NCI-H524 treated with DMSO at 0.1 percent for 48 hours (cell line): ENCODE data around the gene KIF19.

Experiments used
- DNase-seq: peaks from one replicate; lab custom pipeline; 2025; lab: John Stamatoyannopoulos, UW

KIF19 gene

DNA sequence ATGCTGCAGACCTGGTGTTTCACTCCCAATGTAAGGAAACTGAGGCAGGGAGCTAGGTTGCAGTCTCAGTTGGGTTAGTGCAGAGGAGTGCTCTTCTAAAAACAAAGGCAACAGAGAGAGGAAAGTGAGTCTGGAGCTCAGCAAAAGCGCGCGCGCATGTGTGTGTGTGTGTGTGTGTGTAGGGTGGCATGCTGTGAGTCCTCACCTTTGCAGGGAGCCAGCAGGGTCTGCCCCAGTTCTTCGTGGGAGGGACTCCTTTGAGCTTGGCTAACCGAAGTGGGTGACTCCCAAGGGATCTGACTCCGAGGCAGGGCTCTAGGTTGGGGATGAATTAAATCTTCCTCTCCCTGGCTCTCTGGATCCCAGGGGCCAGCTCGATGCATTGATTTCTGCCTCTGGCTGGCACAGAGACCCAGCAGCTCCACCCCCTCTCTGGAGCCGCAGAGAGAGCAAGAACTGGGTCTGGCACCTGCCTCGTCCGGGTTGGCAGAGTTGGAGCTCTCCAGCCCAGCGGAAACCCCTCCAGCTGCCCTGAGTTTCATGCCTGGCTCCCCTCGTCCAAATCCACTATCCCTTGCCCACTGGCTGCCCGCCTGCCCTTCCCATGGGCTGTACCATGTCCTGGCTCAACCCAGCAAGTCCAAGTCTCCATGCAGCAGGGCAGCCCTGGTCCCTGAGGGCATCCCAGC lies 36.9 kb downstream of the KIF19 start:
- DNase-seq = no peak

DNA sequence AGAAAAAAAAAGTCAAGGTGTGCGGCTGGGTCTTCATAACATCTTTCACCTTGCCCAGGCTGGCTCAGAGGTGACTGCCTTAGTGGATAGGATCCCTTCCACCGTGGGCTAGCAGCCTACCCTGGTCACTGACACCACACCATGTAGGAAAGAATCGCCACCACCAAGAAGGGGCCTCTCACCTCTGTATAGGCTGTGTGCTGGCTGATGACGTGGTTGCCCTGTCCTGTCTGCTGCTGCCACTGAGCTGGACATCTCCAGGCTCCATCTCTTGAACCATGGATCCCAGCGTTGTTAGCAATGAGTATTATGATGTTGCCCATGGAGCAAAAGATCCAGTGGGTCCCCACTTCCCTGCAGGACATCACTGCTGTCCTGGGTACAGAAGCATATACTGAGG lies 41.2 kb downstream of the KIF19 start, which contains the start of gene GPR142:
Gene GPR142 (plus strand): TSS at position 301 of the 400 bp plus-strand sequence. CDS start 2,035 bp downstream, outside the sequence.
- no peak for DNase-seq

DNA sequence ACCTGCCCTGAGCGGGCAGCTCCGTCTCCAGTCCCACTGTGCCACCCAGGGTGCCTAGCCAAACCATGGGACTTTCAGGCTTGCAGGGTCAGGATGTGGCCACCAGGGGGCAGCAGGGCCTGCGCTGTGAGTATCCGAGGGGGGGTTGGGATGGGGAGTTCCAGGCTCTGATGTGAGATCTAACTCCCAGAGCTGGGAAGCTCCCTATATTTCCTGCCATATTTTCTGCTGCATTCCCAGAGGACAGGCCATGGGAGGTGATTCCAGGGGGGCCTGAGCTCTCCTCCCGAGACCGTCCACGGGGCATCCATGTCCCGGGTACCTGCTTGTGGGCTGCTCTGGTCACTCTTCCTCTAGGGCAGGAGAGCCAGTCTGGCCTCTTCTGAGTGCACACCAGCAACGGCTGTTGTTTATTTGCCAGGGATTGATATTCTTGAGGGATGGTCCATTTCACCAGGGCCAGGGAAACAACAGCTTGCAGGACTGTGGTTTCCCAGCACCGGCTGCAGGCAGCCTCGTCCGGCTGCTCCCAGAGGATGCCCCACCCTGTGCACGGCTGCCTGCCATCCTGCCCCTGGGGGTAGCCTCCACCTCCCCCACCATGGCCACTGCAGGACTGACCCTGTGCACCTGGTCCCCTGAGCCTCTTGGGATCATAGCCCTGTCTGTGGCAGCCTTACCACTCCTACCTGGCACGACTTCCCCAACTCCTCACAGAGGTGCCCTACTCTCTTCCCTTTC lies 42.5 kb downstream of the KIF19 start:
- DNase-seq = peak; percentile 35

DNA sequence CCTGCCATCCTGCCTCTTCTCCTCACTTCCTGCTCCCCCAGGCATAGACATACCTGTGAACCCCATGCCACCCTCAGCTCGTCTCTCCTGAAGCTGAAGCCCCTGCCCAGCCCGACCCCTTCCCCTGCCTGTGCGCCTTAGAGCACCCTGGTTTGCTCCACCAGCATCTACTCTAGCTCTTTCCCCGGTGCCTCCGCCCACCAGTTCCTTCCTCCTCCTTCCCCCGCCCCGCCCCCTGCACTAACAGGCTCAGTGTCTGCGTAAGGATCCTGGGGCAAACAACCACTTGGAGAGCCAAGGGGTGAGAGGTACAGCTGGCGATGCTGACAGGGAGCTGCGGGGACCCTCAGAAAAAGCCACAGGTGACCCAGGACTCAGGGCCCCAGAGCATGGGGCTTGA lies 43.2 kb downstream of the KIF19 start:
- DNase-seq = no peak

DNA sequence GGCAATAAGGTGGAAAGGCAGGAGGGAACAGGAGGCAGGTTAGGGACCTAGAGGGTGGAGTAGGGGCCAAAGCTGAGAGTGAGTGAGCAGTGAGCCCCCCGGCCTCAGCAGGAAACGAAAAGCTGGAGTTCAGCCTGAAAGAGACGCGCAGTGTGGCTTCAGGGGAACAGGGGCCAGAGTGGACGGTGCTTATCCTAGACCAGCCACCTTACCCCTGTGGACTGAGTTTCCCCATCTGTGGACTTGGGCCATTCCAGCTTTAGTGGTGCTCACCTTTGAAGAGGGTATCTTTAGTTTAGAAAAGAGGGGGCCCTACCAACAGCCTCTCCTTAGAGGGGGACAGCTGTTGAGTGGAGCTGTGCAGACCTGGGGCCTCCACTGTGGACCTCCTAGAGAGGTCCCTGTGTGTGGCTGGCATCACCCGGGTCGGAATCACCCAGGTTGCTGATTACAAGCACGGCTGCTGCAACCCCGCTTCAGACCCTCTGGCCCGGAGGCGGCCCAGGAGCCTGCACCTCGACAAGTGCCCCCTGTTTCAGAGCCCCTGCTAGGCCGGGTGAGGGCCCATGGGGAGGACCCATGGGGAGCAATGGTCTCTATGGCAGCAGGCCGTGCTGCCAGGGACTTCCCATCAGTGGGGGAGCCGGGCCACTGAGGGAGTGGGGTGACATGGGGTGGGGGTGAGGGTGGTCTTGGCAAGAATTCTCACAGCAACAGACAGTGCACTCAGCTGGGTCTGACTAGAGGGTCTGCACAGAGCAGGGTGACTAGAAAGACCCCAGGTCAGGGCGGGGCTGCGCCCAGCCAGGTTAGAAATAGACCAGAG lies 43.9 kb downstream of the KIF19 start:
- no peak for DNase-seq

DNA sequence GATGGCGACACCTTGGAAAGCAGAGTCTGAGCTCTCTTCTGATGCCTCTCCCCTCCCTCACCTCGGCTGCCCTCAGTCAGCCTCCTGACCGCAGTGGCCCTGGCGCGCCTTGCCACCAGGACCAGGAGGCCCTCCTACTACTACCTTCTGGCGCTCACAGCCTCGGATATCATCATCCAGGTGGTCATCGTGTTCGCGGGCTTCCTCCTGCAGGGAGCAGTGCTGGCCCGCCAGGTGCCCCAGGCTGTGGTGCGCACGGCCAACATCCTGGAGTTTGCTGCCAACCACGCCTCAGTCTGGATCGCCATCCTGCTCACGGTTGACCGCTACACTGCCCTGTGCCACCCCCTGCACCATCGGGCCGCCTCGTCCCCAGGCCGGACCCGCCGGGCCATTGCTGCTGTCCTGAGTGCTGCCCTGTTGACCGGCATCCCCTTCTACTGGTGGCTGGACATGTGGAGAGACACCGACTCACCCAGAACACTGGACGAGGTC lies 45.7 kb downstream of the KIF19 start:
- no peak for DNase-seq

DNA sequence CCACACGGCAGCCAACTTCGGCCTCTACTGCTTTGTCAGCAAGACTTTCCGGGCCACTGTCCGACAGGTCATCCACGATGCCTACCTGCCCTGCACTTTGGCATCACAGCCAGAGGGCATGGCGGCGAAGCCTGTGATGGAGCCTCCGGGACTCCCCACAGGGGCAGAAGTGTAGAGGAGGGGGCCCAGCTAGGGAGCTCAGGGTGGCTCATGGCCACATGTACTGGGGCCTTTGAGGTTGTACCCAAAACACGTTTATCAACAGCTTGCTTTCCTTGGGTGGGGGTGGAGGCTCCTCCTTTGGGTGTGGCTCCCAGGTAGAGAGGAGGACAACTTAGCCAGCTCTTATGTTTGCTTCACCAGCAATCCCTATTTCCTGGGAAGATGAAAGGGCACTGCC lies 46.4 kb downstream of the KIF19 start:
- no peak for DNase-seq

DNA sequence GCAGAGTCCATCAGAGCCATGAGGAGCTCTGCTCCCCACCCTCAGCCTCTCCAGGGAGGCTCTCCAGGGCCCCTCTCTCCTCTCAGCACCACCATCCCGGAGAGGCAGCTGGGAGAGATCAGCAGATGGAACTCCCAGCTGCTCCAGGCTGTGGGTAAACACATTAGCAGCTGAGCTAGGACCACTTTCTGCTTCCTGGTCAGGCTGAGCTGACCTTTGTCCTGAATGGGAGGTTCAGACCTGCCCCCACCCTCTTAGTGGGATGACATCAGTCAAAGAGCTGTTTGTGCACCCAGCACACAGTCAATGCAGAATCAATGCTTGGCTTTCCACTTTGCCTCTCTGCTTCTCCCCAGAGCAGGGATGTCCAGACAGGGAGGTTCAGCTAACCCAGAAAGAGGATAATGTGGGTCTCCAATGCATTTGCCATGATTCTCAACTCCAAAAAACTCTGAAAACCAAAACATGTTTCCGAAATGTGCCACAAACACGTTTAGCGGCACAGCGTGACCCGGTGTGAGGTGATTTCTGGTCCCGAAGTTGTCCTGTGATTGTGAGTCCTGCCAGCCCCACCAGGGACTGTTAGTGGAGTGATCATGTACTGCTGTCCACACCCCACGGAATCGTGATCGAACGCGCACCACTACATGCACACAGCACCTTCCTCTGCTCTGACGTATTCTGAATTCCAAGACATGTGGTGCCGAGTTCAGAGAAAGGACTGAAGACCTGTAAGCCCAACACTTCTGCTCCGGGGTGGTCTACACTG lies 48.0 kb downstream of the KIF19 start:
- peak; percentile 79 for DNase-seq

DNA sequence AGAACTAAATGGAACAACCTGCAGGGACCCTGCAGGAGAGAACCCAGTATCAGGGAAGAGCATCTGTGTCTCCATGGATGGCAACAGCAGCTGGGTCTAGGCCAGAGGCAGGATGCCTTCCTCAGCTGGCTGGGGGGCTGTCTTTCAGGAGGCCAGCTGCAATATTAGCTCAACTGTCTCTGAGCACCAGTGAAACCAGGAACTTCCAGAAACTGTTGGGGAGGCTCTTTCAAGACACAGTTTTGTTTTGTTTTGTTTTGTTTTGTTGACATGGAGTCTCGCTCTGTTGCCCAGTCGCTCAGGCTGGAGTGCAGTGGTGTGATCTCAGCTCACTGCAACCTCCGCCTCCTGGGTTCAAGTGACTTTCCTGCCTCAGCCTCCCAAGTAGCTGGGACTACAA lies 48.8 kb downstream of the KIF19 start:
- no peak for DNase-seq

DNA sequence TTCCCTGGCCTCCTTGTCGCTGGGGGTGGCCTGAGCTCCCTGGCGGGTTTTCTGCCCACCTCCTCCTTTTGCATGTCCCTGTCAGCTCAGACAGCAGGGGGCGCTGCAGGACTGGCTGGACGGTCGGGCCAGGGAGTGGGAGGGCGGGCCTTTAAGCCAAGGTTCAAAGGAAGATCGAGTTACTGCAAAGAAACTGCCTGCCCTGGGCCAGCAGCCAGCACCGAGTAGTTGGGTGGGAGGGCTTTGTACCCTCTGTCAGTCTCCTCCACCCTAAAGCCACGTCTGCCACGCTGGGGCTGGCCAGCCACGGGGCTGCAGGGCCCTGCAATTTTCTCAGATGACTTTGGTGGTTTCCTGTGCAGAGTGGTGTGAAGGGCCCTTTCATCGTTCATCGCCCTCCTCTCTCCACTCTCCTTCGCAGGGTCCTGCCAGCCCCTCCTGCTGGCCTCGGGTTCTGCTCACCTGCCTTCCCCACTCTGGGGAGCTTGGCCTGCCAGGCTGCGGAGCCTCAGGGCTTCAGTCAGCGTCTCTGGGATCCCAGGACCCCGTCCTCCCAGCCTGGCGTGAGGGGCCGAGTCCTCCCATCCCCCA lies 53.6 kb downstream of the KIF19 start:
- DNase-seq = peak; percentile 89

DNA sequence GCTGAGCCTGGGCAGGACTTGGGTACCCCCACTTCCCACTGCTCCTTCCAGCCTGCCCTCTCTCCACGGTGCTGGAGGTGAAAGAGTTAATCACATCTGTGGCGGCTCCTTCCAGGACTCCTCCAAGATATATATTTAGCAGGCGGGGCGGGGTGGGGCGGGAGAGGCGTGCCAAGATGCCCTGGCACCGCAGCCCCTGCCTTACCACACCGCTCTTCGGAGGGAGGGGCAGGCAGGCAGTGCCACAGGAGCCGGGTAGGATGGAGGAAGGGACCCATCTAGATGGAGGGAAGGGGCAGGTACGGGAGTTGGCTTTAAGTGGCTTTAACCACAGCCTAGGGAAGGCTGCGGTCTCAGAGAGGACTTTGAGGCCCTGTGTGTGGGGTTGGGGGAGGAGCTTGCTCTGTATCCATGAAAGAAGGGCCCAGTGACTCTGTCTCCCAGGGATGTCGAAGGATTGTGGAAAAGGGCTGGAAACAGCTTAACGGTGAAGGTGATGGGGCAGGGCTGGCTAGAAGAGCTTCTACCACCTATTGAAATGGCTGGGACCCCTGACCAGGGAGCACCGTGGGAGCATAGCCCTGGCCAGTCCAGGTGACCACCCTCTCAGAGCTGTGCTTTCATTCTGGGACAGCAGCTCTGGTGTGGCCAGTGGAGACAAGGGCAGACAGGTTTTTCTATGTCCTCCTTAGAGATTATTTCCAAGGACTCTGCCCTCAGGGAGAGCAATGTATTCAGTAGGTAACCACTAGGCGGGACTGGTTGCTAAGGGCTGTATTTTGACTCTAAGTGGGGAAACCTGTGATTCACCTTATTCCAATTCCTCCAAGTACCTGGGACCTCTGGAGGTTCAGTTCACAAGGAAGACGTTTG lies 54.3 kb downstream of the KIF19 start:
- DNase-seq = no peak

DNA sequence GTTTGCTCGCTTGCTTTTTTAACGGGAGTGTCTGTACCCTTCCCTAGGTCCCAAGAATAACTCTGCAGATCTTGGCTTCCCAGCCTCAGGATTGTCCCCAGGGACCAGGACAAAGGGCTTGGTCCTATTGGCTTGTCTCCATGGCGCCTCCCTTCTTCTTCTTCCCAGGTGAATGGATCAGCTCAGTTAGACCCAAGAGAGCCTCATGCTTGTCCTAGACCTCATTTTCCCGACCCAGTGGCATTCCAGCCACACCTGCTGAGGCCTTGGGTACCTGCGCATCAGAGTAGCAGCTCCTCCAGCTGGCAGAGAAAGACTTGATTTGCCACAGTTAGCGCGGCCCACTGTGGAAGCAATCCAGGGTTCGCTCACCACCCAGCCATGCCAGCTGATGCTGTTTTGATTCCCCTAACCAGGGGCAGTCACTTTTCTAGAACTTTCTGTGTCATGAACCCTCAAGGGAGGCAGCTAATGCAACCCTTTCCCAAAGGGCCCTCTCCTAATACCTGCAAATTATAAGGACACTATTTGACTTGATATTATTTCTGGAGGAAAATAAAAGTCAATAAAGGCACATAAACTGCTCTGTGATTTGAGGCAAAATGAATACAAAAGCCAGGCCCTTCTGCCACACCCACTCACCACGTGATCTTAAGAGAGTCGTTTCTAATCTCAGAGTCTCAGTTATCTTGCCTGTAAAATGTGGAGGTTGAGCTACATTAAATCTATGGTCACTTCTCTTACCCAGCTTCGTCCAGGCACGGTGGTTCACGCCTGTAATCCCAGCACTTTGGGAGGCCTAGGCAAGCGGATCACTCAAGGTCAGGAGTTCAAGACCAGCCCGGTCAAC lies 55.2 kb downstream of the KIF19 start:
- no peak for DNase-seq

DNA sequence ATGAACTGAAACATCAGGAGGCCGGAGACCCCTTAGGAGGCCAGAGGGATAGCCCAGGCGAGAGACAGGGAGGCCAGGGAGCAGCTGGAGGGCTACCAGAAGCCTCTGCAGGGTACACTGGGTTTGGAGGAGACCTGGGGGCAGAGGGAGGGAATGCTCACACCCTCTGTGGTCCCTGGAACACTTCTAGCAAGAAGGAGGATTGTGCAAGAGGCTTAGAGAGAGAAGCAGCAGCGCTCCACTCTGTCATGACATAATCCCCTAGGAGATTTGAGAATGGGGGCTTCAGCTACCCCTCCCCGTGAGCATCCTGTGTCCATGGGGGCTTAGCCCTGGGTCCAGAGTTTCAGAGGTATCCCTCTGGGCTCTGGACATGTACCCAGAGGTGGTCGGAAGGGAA lies 57.1 kb downstream of the KIF19 start:
- DNase-seq = no peak

DNA sequence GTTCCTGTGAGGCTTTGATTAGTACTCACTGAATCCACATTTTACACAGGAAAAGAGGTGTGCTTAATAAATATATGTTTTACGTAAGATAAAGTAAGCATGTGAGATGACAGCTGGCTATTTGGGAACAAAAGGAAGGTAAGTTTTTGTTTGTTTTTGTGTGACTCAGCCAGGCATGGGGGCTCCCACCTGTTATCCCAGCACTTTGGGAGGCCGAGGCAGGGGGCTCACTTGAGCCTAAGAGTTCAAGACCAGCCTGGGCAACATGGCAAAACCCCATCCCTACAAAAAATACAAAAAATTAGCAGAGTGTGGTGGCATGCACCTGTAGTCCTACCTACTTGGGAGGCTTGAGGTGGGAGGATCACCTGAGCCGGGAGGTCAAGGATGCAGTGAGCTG lies 59.2 kb downstream of the KIF19 start:
- no peak for DNase-seq

DNA sequence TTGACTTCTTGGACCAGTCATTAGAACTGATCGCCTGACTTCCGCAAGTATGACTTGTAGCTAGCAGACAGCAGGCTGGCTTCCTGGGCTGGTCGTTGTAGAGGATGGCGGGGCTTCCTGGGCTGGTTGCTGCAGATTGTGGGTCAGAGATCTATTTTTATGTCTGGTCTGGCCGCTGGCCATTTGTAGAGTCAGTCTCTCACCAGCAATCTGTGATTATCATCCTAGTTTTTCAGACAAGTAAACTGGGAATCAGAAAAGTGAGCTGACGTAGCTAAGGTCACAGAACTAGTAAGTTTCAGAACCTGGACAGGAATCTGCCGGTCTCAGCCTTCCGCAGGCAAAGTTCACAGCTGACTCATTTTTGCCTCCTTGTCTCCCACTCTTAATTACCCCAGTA lies 60.4 kb downstream of the KIF19 start:
- no peak for DNase-seq

DNA sequence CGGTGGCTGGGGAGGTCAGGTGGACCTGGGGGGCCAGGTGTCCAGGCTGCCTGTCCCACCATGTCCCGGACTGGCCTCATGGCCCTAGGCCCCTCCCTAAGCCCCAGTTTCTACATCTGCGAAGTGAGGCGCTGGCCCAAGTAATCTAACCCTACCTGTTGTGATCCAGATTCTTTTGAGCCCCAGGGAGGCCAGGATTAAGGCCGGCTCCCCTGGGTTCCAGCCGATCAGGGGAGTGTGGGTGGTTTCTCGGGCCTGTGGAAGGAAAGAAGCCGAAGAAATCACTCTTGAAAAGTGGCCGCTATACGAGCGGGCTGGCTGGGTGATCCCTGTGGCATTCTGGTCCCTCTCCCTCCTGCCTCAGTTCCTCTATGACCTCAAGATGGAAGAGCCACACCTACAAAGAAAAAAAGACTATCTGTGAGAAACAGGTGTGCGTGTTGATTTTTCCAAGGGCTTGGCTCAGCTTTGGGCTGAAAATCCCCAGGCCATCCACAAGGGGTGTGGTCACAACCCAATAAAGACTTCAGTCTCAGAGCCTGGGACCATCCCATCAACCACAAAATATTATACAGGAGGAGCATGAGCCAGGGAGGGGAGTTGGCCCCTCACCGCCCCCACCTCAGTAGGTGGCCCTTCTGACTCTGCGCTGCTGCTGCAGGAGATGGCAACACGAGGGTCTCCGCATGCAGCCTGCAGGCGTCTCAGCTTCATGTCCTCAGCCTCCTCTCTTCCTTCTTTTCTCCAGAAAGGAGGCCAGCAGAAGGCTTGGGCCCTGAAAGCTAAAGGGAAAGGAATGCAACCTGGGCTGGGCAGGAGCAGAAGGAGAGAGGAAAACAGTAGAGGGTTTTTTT lies 61.6 kb downstream of the KIF19 start:
- DNase-seq = no peak

DNA sequence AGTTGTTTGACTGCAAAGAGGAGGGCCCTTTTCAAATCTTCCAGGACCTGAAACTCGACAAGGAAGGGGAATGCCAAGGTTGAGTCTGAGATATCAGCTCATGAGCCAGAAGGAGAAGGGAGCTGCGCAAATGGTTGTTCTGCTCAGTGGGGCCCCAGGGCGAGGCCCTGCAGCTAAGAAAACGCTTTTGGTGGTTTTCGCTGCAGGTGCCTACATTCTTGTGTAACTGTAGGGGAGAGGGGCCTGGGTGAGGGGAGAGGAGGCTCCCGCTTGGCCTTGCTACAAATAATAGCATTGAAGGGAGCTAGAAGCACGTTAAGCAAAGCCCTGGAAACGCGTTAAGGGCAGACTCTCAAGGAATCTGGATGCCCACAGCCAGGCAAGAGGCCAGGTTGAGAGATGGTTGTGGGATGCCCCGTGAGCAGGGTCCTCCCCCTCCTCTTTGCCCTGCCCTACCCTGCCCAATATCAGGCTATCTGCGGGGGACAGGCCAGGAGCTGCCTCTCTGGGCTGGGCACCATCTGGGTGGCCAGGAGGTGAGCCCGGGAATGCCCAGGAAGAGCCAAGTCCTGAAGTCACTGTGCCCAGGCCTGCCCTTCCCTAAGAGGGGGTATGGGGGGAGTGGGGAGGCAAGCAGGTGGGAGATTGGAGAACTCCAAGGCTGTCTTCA lies 63.2 kb downstream of the KIF19 start:
- no peak for DNase-seq
